PC-9 (cell line): ENCODE data around the gene NBEAL2.

Experiments used
- EZH2 ChIP-seq: fragments of 200-600 bp; sonication (generic); IDR thresholded peaks from 2 replicates; pipeline ENCODE4 v1.8.0; 2017; ENCODE audit warnings: antibody characterized with exemption, low read depth
- TF ChIP-seq, protein P1 (sequence below): fragments of 200-600 bp; sonication (generic); conservative IDR thresholded peaks from 2 replicates; pipeline ENCODE4 v1.6.1; 2017; ENCODE audit warnings: mixed run types, antibody characterized with exemption, mild to moderate bottlenecking, moderate library complexity

- no peak for TF ChIP-seq EZH2
- TF ChIP-seq, protein P1, sequence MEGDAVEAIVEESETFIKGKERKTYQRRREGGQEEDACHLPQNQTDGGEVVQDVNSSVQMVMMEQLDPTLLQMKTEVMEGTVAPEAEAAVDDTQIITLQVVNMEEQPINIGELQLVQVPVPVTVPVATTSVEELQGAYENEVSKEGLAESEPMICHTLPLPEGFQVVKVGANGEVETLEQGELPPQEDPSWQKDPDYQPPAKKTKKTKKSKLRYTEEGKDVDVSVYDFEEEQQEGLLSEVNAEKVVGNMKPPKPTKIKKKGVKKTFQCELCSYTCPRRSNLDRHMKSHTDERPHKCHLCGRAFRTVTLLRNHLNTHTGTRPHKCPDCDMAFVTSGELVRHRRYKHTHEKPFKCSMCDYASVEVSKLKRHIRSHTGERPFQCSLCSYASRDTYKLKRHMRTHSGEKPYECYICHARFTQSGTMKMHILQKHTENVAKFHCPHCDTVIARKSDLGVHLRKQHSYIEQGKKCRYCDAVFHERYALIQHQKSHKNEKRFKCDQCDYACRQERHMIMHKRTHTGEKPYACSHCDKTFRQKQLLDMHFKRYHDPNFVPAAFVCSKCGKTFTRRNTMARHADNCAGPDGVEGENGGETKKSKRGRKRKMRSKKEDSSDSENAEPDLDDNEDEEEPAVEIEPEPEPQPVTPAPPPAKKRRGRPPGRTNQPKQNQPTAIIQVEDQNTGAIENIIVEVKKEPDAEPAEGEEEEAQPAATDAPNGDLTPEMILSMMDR: no peak
Observed at GRCh38 chr3:46972396-46972795, 7.1 kb upstream of the NBEAL2 start.
